H1 (cell line): ENCODE results near the gene EXTL2. TPM values are rescaled to one million over a fixed set of nuclear protein-coding genes. Genes with fewer than 3 reads are reported as not detected.

Experiments used
- POU5F1 ChIP-seq: IDR thresholded peaks from 2 replicates; pipeline ENCODE4 v1.6.1; 2011; ENCODE audit warnings: low read depth, mild to moderate bottlenecking, low read length, moderate library complexity
- TBP ChIP-seq: IDR thresholded peaks from 2 replicates; pipeline ENCODE4 v1.6.1; 2011; ENCODE audit warnings: low read depth, low read length, improper control_type of control experiment
- TCF12 ChIP-seq: IDR thresholded peaks from 2 replicates; pipeline ENCODE4 v1.6.1; 2011; ENCODE audit warnings: low read depth, mild to moderate bottlenecking, low read length
- ZNF274 ChIP-seq: IDR thresholded peaks from 2 replicates; pipeline ENCODE4 v1.7.0; 2012; ENCODE audit warnings: low read length, borderline replicate concordance; ENCODE audit errors: extremely low read depth
- polyA plus RNA-seq, 7 experiments: library from polyadenylated mRNA; depleted of rRNA in 3 of 7; stranded (reverse) in 5 of 7; unstranded in 2 of 7; fragments of >200 nt in 5 of 7; fragments of 200-250 nt in 2 of 7; gene quantifications; 1 replicate in 5 of 7; 2 replicates in 1 of 7; 4 replicates in 1 of 7; pipeline versions ENCODE4 v1.2.1 to v1.2.3, GENCODE V29; 2011 to 2013; ENCODE audit warnings: missing spikeins in 2 of 7, mixed read lengths in 2 of 7
- total RNA-seq: library from RNA; stranded (reverse); fragmentation: NEBNext Ultra II Directional; extraction: Animal tissue kit (Norgen Biotek cat#: 25700); gene quantifications from 2 replicates; pipeline ENCODE4 v1.2.1, GENCODE V29; 2021
- TF ChIP-seq, protein P1 (sequence below), 3 experiments: IDR thresholded peaks; 1 replicate in 2 of 3; 2 replicates in 1 of 3; pipeline versions ENCODE4 v1.5.1 to v1.6.1; 2011; ENCODE audit warnings: low read length in 3 of 3, mild to moderate bottlenecking in 3 of 3, inconsistent platforms in 2 of 3, low read depth in 1 of 3, moderate library complexity in 1 of 3; ENCODE audit not compliant: insufficient read depth in 1 of 3; ENCODE audit errors: control extremely low read depth in 1 of 3

Gene EXTL2
- total and polyA plus RNA-seq, 2 of the 8 experiments (the other 6 are each of a cell fraction or from before 2014, with no cell fraction given), result 27.1 to 54.7 TPM

DNA sequence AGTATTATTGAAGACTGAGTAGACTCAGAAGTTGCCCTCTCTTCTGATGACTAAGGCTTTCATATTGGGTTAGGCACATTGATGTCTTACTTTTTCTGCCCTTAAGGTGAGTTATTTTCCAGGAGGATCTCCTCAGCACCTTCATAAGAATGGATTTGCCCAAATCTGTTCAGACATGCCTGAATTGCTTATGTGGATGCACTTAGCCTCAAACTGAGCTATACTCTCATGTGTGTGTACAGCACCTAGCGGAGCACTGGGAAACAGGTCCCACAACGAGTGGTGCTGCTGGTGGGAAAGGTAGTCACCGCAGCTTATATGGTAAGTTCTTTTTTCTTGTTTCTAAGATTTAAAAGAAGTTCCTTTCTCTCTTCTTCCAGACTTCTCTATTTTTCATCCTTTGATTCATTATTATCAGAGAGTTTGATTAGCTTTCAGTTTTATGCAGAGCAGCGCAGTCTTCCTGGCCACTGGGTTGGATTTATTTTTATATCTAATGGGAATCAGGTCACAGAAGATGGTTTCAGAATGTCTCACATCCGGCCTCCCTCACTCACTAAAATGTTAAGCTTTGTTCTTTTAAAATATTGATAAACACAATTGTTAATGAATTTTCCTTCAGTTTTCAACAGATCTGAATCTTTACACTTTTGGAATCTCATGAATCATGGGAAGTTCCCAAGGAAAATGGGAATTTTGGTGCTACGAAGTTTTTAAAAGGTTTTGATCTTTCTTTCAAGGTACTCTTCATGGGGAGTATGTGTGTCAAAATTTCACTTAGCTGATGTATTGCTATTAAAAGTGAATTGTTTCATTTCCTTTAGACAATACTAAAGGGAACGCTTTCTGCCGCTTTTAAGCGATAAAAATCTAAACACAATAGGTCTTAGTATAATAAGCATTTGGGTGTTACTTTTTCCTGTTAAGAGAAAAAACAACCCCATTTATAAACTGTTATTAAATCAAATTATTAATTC, 58.5 kb downstream of the EXTL2 start (continued):
- TF ChIP-seq TCF12, result no peak
- no peak for TF ChIP-seq POU5F1
- no peak for TF ChIP-seq TBP
- TF ChIP-seq, protein P1, sequence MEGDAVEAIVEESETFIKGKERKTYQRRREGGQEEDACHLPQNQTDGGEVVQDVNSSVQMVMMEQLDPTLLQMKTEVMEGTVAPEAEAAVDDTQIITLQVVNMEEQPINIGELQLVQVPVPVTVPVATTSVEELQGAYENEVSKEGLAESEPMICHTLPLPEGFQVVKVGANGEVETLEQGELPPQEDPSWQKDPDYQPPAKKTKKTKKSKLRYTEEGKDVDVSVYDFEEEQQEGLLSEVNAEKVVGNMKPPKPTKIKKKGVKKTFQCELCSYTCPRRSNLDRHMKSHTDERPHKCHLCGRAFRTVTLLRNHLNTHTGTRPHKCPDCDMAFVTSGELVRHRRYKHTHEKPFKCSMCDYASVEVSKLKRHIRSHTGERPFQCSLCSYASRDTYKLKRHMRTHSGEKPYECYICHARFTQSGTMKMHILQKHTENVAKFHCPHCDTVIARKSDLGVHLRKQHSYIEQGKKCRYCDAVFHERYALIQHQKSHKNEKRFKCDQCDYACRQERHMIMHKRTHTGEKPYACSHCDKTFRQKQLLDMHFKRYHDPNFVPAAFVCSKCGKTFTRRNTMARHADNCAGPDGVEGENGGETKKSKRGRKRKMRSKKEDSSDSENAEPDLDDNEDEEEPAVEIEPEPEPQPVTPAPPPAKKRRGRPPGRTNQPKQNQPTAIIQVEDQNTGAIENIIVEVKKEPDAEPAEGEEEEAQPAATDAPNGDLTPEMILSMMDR (IDR thresholded peaks at IDR 0.05; ENCODE audit: control extremely low read depth in 1 of 3, insufficient read depth in 1 of 3, low read depth in 1 of 3, low read length in 3 of 3), result no peak
- TF ChIP-seq ZNF274, result no peak
